GM21423 (cell line): ENCODE data around the gene TBC1D3B.
"Not testable (repeated sequence)": the region's sequence is repeated elsewhere in the genome, so short reads cannot be mapped to it uniquely, and the experiment has no call there.

ENCODE experiments used
- ATAC-seq: cut with Tn5 transposase; IDR thresholded peaks from one replicate; pipeline ENCODE4 v1.9.1; 2021; ENCODE audit warnings: mild to moderate bottlenecking, moderate library complexity; ENCODE audit not compliant: unreplicated experiment

The TBC1D3B gene

GRCh38 chr17:36176536-36176935, at the start of gene TBC1D3B:
Gene TBC1D3B (minus strand): TSS chr17:36176636. CDS start chr17:36175050, 1,586 bp downstream.
- ATAC-seq: not testable (repeated sequence)

GRCh38 chr17:36222967-36223366, 46.5 kb upstream of the TBC1D3B start:
- ATAC-seq: not testable (repeated sequence)

- ATAC-seq: not testable (repeated sequence)
Measured at GRCh38 chr17:36221581-36222100, 45.2 kb upstream of the TBC1D3B start.

GRCh38 chr17:36220737-36221580, 44.5 kb upstream of the TBC1D3B start:
- ATAC-seq: not testable (repeated sequence)

GRCh38 chr17:36219556-36219955, 43.1 kb upstream of the TBC1D3B start:
- ATAC-seq: not testable (repeated sequence)

- not testable (repeated sequence) for ATAC-seq
Measured at GRCh38 chr17:36215406-36216308, 39.2 kb upstream of the TBC1D3B start.

- no peak for ATAC-seq
Measured at GRCh38 chr17:36214918-36215317, 38.5 kb upstream of the TBC1D3B start.

- no peak for ATAC-seq
Measured at GRCh38 chr17:36213695-36214094, 37.3 kb upstream of the TBC1D3B start.

GRCh38 chr17:36212966-36213365, 36.5 kb upstream of the TBC1D3B start:
- ATAC-seq: no peak

- no peak for ATAC-seq
Measured at GRCh38 chr17:36212272-36212605, 35.8 kb upstream of the TBC1D3B start.

- not testable (repeated sequence) for ATAC-seq
Measured at GRCh38 chr17:36211484-36212271, 35.2 kb upstream of the TBC1D3B start.

GRCh38 chr17:36210439-36211211, 34.2 kb upstream of the TBC1D3B start, which contains the start of gene CCL4L2:
Gene CCL4L2 (plus strand): TSS chr17:36211063.
- peak; percentile 58 for ATAC-seq

GRCh38 chr17:36209575-36209974, 33.1 kb upstream of the TBC1D3B start:
- no peak for ATAC-seq

- not testable (repeated sequence) for ATAC-seq
Measured at GRCh38 chr17:36207383-36207782, 30.9 kb upstream of the TBC1D3B start.

GRCh38 chr17:36206486-36206821, 30.0 kb upstream of the TBC1D3B start:
- not testable (repeated sequence) for ATAC-seq

GRCh38 chr17:36205637-36206485, 29.4 kb upstream of the TBC1D3B start:
- ATAC-seq: peak; percentile 18

GRCh38 chr17:36204724-36205500, 28.5 kb upstream of the TBC1D3B start:
- ATAC-seq: no peak

GRCh38 chr17:36203335-36203734, 26.9 kb upstream of the TBC1D3B start:
- no peak for ATAC-seq
